H1 (cell line): Measurements from ENCODE around the gene IWS1. TPM values are rescaled to one million over a fixed set of nuclear protein-coding genes. Genes with fewer than 3 reads are reported as not detected.

Experiments
- CTCF ChIA-PET: fragments of 300-600 bp; sonication (Branson Sonifier 250); formaldehyde crosslinking; loops from one replicate; lab custom pipeline; 2021; ENCODE audit not compliant: partially characterized antibody; lab: Charles Lee
- POLR2A ChIA-PET: fragments of 300-600 bp; sonication (Branson Sonifier 250); formaldehyde crosslinking; loops from one replicate; lab custom pipeline; 2021; ENCODE audit warnings: inconsistent platforms; ENCODE audit not compliant: partially characterized antibody; lab: Charles Lee
- DNase-seq, 2 experiments: peaks; one replicate each; pipeline versions ENCODE4 v3.0.0 to v3.0.0-alpha.2; 2010 to 2022; ENCODE audit warnings: low spot score in 2 of 2, low read depth in 1 of 2, mixed read lengths in 1 of 2
- FAIRE-seq: peaks from 2 replicates; lab custom pipeline; 2011; peaks lifted over from hg19 to GRCh38; lab: Jason Lieb, UNC
- H2AFZ ChIP-seq: 2 replicates; pipeline ENCODE4 v1.8.1; 2012; ENCODE audit warnings: low read length, inconsistent platforms
- H2AK5ac ChIP-seq: 2 replicates; pipeline ENCODE4 v1.6.1; 2013; ENCODE audit warnings: low read depth, low read length
- H2BK120ac ChIP-seq: replicated peaks from 2 replicates; pipeline ENCODE3; 2013; ENCODE audit warnings: low read depth, low read length, inconsistent platforms
- H2BK12ac ChIP-seq: 2 replicates; pipeline ENCODE4 v1.6.1; 2013; ENCODE audit warnings: low read depth, low read length
- H2BK15ac ChIP-seq: 2 replicates; pipeline ENCODE4 v1.6.1; 2013; ENCODE audit warnings: low read length
- H2BK20ac ChIP-seq: 2 replicates; pipeline ENCODE4 v1.6.1; 2013; ENCODE audit warnings: low read length
- H2BK5ac ChIP-seq: 2 replicates; pipeline ENCODE4 v1.6.1; 2013; ENCODE audit warnings: low read depth, low read length
- H3K14ac ChIP-seq: 2 replicates; pipeline ENCODE4 v1.6.1; 2013; ENCODE audit warnings: inconsistent platforms; ENCODE audit not compliant: insufficient read length
- H3K18ac ChIP-seq: 2 replicates; pipeline ENCODE4 v1.6.1; 2013; ENCODE audit warnings: low read length; ENCODE audit errors: extremely low read depth
- H3K23ac ChIP-seq: 2 replicates; pipeline ENCODE4 v1.6.1; 2013; ENCODE audit warnings: inconsistent platforms; ENCODE audit not compliant: insufficient read length
- H3K23me2 ChIP-seq: 2 replicates; pipeline ENCODE4 v1.6.1; 2013; ENCODE audit warnings: low read depth, low read length
- H3K27ac ChIP-seq: 2 replicates; pipeline ENCODE4 v1.6.1; 2011; ENCODE audit warnings: low read depth, low read length, inconsistent platforms
- H3K27me3 ChIP-seq, 4 experiments: replicated peaks in 1 of 4; 1 replicate in 1 of 4; 2 replicates in 3 of 4; pipeline versions ENCODE4 v1.6.1 to v1.8.1; 2011 to 2013; ENCODE audit warnings: low read length in 3 of 4, mild to moderate bottlenecking in 3 of 4, inconsistent platforms in 2 of 4, mixed read lengths in 2 of 4, moderate library complexity in 1 of 4; ENCODE audit not compliant: control insufficient read depth in 3 of 4, insufficient read depth in 3 of 4; ENCODE audit errors: extremely low read depth in 1 of 4
- H3K36me3 ChIP-seq, 4 experiments: 2 replicates each; pipeline versions ENCODE4 v1.6.1 to v1.8.1; 2011 to 2013; ENCODE audit warnings: mild to moderate bottlenecking in 4 of 4, low read length in 3 of 4, moderate library complexity in 2 of 4, control low read depth in 1 of 4, inconsistent platforms in 1 of 4; ENCODE audit not compliant: insufficient read depth in 4 of 4, control insufficient read depth in 2 of 4
- H3K4ac ChIP-seq: replicated peaks from 2 replicates; pipeline ENCODE3; 2013; ENCODE audit warnings: low read length, low read depth, mixed read lengths, inconsistent platforms; ENCODE audit not compliant: insufficient read length
- H3K4me1 ChIP-seq, 4 experiments: replicated peaks in 1 of 4; 1 replicate in 1 of 4; 2 replicates in 3 of 4; pipeline versions ENCODE4 v1.6.1 to v1.8.1; 2011 to 2013; ENCODE audit warnings: low read length in 3 of 4, inconsistent platforms in 2 of 4, mixed read lengths in 1 of 4; ENCODE audit not compliant: insufficient read depth in 4 of 4, control insufficient read depth in 3 of 4
- H3K4me2 ChIP-seq, 2 experiments: 2 replicates each; pipeline versions ENCODE4 v1.6.1 to v1.8.1; 2011 to 2013; ENCODE audit warnings: low read depth in 2 of 2, low read length in 2 of 2, control low read depth in 1 of 2, inconsistent platforms in 1 of 2, mild to moderate bottlenecking in 1 of 2; ENCODE audit not compliant: insufficient read depth in 1 of 2
- H3K4me3 ChIP-seq, 4 experiments: fragments of 200-600, 300-600 bp in 1 of 4; sonication (generic), shearing (Covaris generic), sonication (Bioruptor Twin) in 1 of 4; 2 replicates each; pipeline versions ENCODE4 v1.5.1 to v1.8.1; 2011 to 2016; ENCODE audit warnings: low read length in 4 of 4, low read depth in 3 of 4, control low read depth in 2 of 4, inconsistent platforms in 2 of 4, mild to moderate bottlenecking in 2 of 4, mixed read lengths in 1 of 4, moderate library complexity in 1 of 4; ENCODE audit not compliant: insufficient read depth in 2 of 4; ENCODE audit errors: extremely low read depth in 1 of 4
- H3K56ac ChIP-seq: replicated peaks from 2 replicates; pipeline ENCODE3; 2013; ENCODE audit warnings: low read depth, mild to moderate bottlenecking, mixed read lengths, low read length, inconsistent platforms; ENCODE audit not compliant: insufficient read length
- H3K79me1 ChIP-seq: 2 replicates; pipeline ENCODE4 v1.6.1; 2013; ENCODE audit warnings: low read depth, low read length, control low read depth
- H3K79me2 ChIP-seq, 2 experiments: 2 replicates each; pipeline versions ENCODE4 v1.6.1 to v1.8.1; 2012 to 2013; ENCODE audit warnings: low read length in 2 of 2, mild to moderate bottlenecking in 2 of 2, inconsistent platforms in 1 of 2; ENCODE audit not compliant: insufficient read depth in 2 of 2, control insufficient read depth in 1 of 2
- H3K9ac ChIP-seq, 4 experiments: replicated peaks in 1 of 4; 1 replicate in 1 of 4; 2 replicates in 3 of 4; pipeline versions ENCODE4 v1.6.1 to v1.8.1; 2011 to 2013; ENCODE audit warnings: low read depth in 3 of 4, low read length in 3 of 4, control low read depth in 2 of 4, mild to moderate bottlenecking in 2 of 4, moderate library complexity in 2 of 4, inconsistent platforms in 1 of 4; ENCODE audit errors: extremely low read depth in 1 of 4
- H3K9me3 ChIP-seq, 2 experiments: 2 replicates each; pipeline versions ENCODE4 v1.6.1 to v1.8.1; 2012 to 2013; ENCODE audit warnings: mild to moderate bottlenecking in 2 of 2, moderate library complexity in 2 of 2, control low read depth in 1 of 2, inconsistent platforms in 1 of 2, low read depth in 1 of 2, low read length in 1 of 2, mixed read lengths in 1 of 2; ENCODE audit not compliant: insufficient read depth in 2 of 2
- H4K20me1 ChIP-seq, 2 experiments: replicated peaks in 1 of 2; 2 replicates each; pipeline versions ENCODE3 to v1.8.1; 2011 to 2013; ENCODE audit warnings: inconsistent platforms in 2 of 2, low read length in 2 of 2, mild to moderate bottlenecking in 1 of 2; ENCODE audit not compliant: insufficient read depth in 2 of 2, control insufficient read depth in 1 of 2
- H4K5ac ChIP-seq: 2 replicates; pipeline ENCODE4 v1.6.1; 2013; ENCODE audit warnings: low read length, low read depth, mixed read lengths, inconsistent platforms; ENCODE audit not compliant: insufficient read length
- H4K8ac ChIP-seq: 2 replicates; pipeline ENCODE4 v1.8.0; 2013; ENCODE audit warnings: mild to moderate bottlenecking, moderate library complexity, low read length, inconsistent platforms; ENCODE audit not compliant: insufficient read depth; ENCODE audit errors: extremely low read depth
- H4K91ac ChIP-seq: replicated peaks from 2 replicates; pipeline ENCODE3; 2013; ENCODE audit warnings: low read length, mixed read lengths, inconsistent platforms; ENCODE audit not compliant: insufficient read length
- CHD2 ChIP-seq: IDR thresholded peaks from 2 replicates; pipeline ENCODE4 v1.6.1; 2012; ENCODE audit warnings: low read length, improper control_type of control experiment
- CREB1 ChIP-seq: IDR thresholded peaks from 2 replicates; pipeline ENCODE4 v1.6.1; 2012; ENCODE audit warnings: inconsistent platforms
- FOSL1 ChIP-seq: IDR thresholded peaks from 2 replicates; pipeline ENCODE4 v1.6.1; 2011; ENCODE audit warnings: mild to moderate bottlenecking, low read depth, low read length, moderate library complexity; ENCODE audit not compliant: insufficient read depth
- GTF2F1 ChIP-seq: IDR thresholded peaks from 2 replicates; pipeline ENCODE4 v1.6.1; 2012; ENCODE audit warnings: low read depth, low read length, improper control_type of control experiment, borderline replicate concordance
- WGBS, 2 experiments: shearing (Covaris generic) in 1 of 2; methylation state at CpG; one replicate each; pipeline versions ENCODE4 v1.1.6 to v1.1.7; 2013 to 2015; ENCODE audit warnings: low lambda C conversion rate in 2 of 2, mixed read lengths in 2 of 2, inconsistent platforms in 1 of 2, low coverage in 1 of 2, missing lambda C conversion rate in 1 of 2; ENCODE audit not compliant: insufficient replicate concordance in 2 of 2, insufficient coverage in 1 of 2, insufficient read length in 1 of 2; ENCODE audit errors: extremely low coverage in 1 of 2, missing lambda C conversion rate in 1 of 2; 5-methylcytosine and 5-hydroxymethylcytosine counted together
- polyA plus RNA-seq, 7 experiments: library from polyadenylated mRNA; depleted of rRNA in 3 of 7; stranded (reverse) in 5 of 7; unstranded in 2 of 7; fragments of >200 nt in 5 of 7; fragments of 200-250 nt in 2 of 7; gene quantifications; 1 replicate in 5 of 7; 2 replicates in 1 of 7; 4 replicates in 1 of 7; pipeline versions ENCODE4 v1.2.1 to v1.2.3, GENCODE V29; 2011 to 2013; ENCODE audit warnings: missing spikeins in 2 of 7, mixed read lengths in 2 of 7
- total RNA-seq: library from RNA; stranded (reverse); fragmentation: NEBNext Ultra II Directional; extraction: Animal tissue kit (Norgen Biotek cat#: 25700); gene quantifications from 2 replicates; pipeline ENCODE4 v1.2.1, GENCODE V29; 2021

The IWS1 gene
- total and polyA plus RNA-seq, 2 of the 8 experiments (the other 6 are each of a cell fraction or from before 2014, with no cell fraction given) = 18.4 to 64.8 TPM

GRCh38 chr2:127462461-127462860, 63.8 kb downstream of the IWS1 start:
- 93% methylated on average over 3 of the region's 3 CpGs; no CpG with 5 or more reads in 1 of the 2 experiments for WGBS, 2 experiments
- TF ChIP-seq GTF2F1 (no peak), CHD2 (no peak), CREB1 (no peak), FOSL1 (no peak)

More at GRCh38 chr2:127462461-127462860, 63.8 kb downstream of the IWS1 start:
- no peak overlapping the region for H2AFZ ChIP-seq
- no peak overlapping the region for H3K14ac ChIP-seq
- POLR2A ChIA-PET = interaction anchor here (1.3 kb wide), 1 partner anchor 239 kb away, joined by 3 read pairs; no protein-coding TSS in a partner anchor
- CTCF ChIA-PET = interaction anchor here (1.0 to 4.9 kb wide), 4 partner anchors 8 to 27 kb away, joined by 3 to 20 read pairs (median 3); no protein-coding TSS in a partner anchor
- H3K27me3 ChIP-seq = no peaks in the 10 kb centered on the region
- H2BK20ac ChIP-seq = no peak overlapping the region
- no peak overlapping the region for H3K4me3 ChIP-seq
- H2BK5ac ChIP-seq = no peak overlapping the region
- H4K8ac ChIP-seq = no peak overlapping the region
- no peaks in the 10 kb centered on the region for H3K23me2 ChIP-seq
- no peak overlapping the region for H3K27ac ChIP-seq
- H2AK5ac ChIP-seq = no peak overlapping the region
- H3K79me1 ChIP-seq = no peaks in the 10 kb centered on the region; the same call in 1 of the 2 replicates
- no peak overlapping the region for H3K23ac ChIP-seq
- H4K20me1 ChIP-seq = no peaks in the 10 kb centered on the region
- no peak overlapping the region for H4K5ac ChIP-seq
- H3K36me3 ChIP-seq = no peaks in the 10 kb centered on the region
- H3K9ac ChIP-seq = no peak overlapping the region
- peaks cover 3 to 10% (median 5%) of the 10 kb centered on the region in 4 experiments; a peak in 5 of 7 replicates for H3K4me1 ChIP-seq
- H3K56ac ChIP-seq = no peak overlapping the region
- H2BK15ac ChIP-seq = no peak overlapping the region
- no peak overlapping the region for H4K91ac ChIP-seq
- no peak overlapping the region for H3K4me2 ChIP-seq
- no peaks in the 10 kb centered on the region for H3K9me3 ChIP-seq
- H3K18ac ChIP-seq = no peak overlapping the region
- no peak overlapping the region for H2BK12ac ChIP-seq
- FAIRE-seq (no peak), DNase-seq (no peak)
- H3K4ac ChIP-seq = no peak overlapping the region
- H2BK120ac ChIP-seq = no peak overlapping the region
- H3K79me2 ChIP-seq = no peaks in the 10 kb centered on the region
